HG03159 (cell line): ENCODE measurements around the gene PIM2.

Experiments
- ATAC-seq: cut with Tn5 transposase; IDR thresholded peaks from one replicate; pipeline ENCODE4 v1.9.1; 2021; ENCODE audit warnings: mild to moderate bottlenecking, moderate library complexity; ENCODE audit not compliant: unreplicated experiment

PIM2 gene

GRCh38 chrX:48918643-48919340 lies at the start of gene PIM2:
PIM2 (minus strand) TSS chrX:48919024; CDS start chrX:48918834, 190 bp downstream.
- peak; percentile 68 for ATAC-seq

- ATAC-seq, result no peak
Measured at GRCh38 chrX:48968377-48968776, 49.6 kb upstream of the PIM2 start.

DNA sequence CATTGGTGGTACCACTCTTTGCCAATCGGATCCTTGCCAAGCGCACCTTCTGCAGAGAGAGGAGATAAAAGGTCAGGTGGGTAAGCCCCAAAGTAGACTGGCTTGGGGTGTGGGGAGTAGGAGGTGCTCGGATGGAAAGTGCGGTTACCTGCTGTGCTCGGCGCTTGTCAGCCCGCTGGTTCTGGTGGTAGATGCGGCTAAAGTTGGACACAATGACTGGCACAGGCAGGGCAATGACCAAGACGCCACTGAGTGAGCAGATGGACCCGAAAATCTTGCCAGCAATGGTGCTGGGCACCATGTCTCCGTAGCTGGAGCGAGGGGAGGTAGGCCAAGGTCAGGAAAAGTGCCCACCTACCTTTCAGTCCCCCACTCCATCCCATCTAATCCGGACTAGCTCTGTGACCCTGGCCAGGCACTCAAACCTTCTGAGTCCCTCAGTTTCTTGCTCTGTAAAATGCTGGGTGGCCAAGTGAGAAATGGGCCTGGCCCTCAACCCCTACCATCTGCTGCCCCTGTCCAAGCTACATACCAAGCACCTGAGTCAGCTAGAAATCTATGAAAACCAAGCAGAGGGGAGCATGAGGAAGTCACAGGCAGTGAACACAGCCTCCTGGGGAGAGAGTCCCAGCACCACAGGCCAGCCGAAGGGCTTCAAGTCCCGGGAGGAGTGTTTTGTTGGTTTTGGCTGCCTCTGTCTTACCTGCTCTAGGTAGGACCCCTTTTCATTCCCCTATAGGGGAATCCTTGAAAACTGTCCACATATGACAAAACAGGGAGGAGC lies 48.2 kb upstream of the PIM2 start:
- no peak for ATAC-seq

GRCh38 chrX:48965959-48966358 lies 47.1 kb upstream of the PIM2 start:
- no peak for ATAC-seq

DNA sequence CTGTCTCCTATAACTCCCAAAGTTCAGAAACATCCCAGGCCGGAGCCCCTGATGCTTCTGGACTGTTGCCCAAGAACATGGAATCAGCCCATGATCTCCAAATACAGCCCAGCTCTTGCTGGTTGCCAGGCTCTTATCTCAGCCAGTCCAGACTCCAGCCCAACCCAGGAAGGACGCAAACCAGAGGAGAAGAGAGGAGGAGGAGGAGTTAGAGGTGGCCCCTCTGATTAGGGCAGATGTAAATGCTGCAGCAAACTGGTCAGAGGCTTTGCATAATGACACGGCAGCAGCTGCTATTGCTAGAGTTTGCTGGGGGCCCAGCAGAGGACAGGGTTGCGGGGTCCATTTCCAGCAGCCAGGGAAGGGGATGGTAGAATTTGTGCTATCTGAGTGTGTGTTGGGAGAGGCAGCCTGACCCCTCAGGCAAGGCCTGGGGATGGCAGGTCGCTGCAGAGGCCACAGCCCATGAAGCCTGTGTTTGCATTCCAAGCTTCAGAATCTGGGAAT lies 42.8 kb upstream of the PIM2 start:
- ATAC-seq, result no peak

DNA sequence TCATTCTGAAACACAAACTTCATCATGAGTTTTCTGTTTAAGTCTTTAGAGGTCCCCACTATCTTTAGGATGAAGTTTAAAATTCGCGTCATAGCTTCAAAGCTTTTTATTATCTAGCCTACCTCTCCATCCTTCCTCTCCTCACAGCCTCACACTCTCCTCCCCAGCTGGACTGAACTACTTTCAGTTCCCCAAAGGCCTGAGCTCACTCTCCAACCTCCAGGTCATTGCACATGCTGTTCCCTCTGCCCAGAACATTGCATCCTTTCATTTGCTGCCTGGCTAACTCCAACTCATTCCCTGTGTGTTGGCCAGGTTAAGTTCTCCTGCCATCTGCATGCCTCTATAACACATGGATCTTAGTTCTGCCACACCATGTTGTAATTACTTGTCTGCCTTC lies 41.5 kb upstream of the PIM2 start:
- no peak for ATAC-seq

DNA sequence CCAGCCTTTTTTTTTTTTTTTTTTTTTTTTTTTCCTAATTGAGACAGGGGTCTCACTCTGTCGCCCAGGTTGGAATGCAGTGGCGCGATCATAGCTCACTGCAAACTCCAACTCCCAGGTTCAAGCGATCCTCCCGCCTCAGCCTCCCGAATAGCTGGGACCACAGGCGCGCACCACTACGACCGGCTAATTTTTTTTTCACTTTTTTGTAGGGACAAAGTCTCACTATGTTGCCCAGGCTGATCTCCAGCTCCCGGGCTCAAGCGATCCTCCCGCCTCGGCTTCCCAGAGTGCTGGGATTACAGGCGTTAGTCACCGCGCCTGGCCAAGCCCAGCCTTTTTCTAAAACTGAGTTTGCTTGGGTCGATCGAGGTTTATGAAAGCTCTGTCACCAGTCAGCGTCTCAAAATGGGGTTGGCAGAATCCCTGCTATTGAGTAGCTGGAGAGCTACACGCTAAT lies 39.8 kb upstream of the PIM2 start:
- no peak for ATAC-seq

- peak; percentile 82 for ATAC-seq
Measured at GRCh38 chrX:48957827-48958634, 39.2 kb upstream of the PIM2 start.

- peak; percentile 32 for ATAC-seq
Measured at GRCh38 chrX:48957477-48957826, 38.6 kb upstream of the PIM2 start, which contains the start of gene OTUD5. OTUD5 (minus strand) TSS chrX:48957607; CDS start chrX:48957570, 37 bp downstream.

GRCh38 chrX:48956728-48957414 lies 38.0 kb upstream of the PIM2 start:
- ATAC-seq, result no peak

DNA sequence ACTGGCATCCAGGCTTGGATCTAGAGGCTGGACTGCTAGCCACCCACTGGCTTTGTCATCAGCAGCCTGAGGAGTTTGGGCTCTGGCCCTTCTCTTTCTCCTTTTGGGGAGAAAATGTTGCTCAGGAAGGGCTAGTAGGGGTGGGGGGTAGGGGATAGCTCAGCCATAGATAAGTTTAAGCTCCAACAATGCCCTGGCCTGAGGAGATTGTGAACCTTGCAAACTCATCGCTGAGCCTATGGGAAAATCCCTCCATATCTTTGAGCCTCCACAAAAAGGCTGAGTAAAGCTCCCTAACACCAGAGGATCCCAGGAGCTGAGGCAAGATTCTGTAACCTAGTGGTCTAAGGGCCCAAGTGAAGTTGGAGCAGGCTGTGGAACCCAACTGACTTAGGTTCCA lies 29.8 kb upstream of the PIM2 start:
- no peak for ATAC-seq

DNA sequence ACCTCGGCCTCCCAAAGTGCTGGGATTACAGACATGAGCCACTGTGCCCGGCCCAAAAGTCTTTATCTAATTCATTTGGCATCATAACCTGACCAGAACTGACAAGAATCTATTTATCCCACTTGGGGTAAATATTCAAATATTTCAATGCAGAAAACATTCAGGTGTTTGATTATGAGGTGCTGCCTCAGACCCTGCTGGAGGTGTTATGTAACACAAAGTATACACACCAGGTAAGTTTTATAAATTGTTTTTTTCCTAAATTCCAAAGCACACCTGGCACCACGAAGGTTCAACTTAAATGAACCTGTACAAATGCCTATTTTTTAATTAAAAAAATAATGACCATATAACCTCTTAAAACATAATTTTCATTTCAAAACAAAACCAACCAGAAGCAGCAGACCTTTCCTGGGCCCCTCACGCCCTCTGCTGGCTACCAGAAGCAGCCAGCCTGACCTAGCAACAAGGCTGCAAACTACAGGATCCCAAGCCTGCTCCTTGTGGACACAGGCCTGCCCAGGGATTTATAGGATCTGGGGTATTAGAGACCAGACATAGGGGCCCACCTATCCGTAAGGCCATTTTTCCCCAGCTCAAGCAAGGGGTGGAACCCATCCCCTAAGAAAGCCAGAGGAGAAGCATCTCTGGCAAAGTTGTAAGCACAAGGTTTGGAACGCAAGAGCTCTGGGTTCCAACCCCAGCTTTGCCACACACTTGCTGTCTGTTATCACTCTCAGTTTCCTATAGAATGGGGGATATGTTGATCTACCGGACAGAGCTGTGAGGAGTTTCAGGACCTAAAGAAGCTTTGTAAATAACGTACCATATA lies 26.9 kb upstream of the PIM2 start:
- ATAC-seq, result no peak

- ATAC-seq, result no peak
Measured at GRCh38 chrX:48942895-48943294, 24.1 kb upstream of the PIM2 start.

DNA sequence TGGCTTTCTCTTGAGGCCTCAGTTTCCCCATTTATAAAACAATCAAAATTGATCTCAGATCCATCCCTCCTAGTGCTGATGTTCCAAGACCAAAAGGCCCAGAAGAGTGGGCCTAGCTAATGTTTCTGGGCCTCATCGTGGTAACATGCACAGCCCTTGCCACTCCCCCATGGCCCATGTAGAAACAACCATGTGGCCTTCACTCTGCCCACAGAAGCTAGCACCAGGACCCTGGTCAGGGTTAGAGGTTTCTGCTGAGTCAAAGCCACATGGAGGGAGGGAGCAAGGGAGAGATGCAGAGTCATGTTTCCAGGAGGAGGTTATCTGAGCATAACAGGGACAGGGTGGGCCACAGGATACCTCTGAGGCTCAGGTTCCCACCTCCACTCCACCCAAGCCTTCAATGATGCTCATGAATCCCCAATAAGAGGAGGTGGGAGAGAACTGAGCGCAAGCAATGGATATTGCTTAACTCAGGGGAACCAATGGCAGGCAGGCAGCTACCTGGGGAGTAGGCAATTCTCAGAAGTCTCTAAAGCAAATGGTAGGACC lies 21.7 kb upstream of the PIM2 start:
- ATAC-seq, result no peak

DNA sequence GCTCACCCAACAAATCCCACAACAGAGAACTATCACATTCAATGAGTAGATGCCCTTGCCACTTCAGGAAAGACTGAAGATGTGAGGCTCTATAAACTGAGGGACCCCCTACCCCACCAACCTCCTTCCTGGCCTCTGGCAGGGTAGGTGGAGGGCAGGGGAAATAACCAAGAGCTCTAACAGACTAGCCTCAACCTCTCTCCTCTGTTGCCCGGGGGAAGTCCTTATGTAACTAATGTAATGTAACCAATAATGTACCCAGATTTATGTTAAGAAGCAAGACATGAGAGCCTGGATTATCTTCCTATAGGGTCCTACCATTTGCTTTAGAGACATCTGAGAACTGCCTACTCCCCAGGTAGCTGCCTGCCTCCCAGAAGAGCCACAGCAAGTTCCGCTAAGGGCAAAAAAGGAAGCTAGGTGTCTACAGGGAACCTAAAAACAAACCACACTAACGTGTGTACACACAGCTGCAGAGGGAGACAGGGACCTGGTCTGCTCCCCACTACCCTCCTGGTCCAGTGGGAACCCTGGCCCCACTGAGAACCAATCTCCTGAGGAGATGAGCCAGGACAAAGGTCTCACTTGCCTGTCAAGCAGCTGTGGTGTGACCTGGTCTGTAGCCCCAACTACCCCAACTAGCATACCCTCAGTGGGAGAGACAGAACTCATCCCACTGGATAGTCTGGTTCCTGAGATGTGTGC lies 20.9 kb upstream of the PIM2 start:
- no peak for ATAC-seq

DNA sequence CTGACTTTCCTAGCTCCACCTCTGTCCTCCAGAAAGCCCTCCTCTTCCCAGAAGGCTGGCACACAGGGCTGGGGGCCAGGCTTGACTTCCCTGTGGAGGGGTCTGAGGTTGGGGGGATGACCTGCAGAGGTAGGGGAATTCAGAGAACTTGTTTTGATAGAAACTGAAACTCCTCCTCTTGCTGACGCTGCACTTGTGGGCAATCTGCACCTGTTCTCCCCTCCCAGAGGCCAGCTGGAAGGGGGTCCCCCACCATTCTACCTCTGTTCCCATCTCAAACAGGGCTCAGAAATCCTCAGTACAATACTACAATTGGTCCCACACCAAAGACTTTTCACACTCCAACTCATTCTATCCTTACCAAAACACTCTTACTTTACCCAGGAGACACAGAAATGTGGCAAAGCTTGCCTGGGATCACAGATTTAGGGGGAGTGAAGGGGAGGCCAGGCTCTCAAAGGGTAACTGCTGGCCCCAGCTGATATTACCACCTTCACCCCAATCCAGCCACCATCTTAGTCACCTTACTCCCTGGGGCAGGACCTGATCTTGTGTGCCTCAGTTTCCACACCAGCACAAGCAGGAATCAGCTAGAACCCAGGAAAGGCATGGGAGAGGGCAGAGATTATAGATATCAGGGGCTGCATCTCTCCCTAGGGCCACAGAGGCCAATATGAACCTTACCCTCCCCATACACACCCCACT lies 20.0 kb upstream of the PIM2 start:
- ATAC-seq, result peak; percentile 58

GRCh38 chrX:48937054-48937907 lies 18.5 kb upstream of the PIM2 start:
- peak; percentile 55 for ATAC-seq
